GM19023 (cell line): ENCODE data around the gene SERHL2.
A peak's percentile ranks its signal among the peaks of the same experiment; 100 is the strongest.
"Not testable (repeated sequence)": the region's sequence is repeated elsewhere in the genome, so short reads cannot be mapped to it uniquely, and the experiment has no call there.

ENCODE experiments used
- ATAC-seq: cut with Tn5 transposase; IDR thresholded peaks from one replicate; pipeline ENCODE4 v1.9.1; 2021; ENCODE audit warnings: mild to moderate bottlenecking, moderate library complexity; ENCODE audit not compliant: unreplicated experiment

SERHL2 gene

DNA sequence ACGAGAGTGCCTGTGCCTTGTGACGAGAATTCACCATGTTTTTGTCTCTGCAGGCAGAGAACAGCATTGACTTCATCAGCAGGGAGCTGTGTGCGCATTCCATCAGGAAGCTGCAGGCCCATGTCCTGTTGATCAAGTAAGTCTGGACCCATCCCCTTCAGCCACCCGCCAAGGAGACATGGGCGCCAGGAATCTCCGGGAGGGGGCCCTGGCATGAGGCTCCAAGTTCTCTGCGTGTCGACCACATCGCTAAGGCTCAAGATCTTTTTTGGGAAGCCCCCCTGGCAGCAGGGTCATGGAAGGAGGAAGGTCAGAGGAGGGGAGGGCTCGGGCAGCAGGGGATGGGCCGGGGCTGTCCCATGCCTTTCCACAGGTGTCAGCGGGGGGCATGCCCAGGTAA lies 17.3 kb downstream of the SERHL2 start:
- ATAC-seq, result not testable (repeated sequence)

- not testable (repeated sequence) for ATAC-seq
Observed at GRCh38 chr22:42574046-42574445, 20.3 kb downstream of the SERHL2 start.

DNA sequence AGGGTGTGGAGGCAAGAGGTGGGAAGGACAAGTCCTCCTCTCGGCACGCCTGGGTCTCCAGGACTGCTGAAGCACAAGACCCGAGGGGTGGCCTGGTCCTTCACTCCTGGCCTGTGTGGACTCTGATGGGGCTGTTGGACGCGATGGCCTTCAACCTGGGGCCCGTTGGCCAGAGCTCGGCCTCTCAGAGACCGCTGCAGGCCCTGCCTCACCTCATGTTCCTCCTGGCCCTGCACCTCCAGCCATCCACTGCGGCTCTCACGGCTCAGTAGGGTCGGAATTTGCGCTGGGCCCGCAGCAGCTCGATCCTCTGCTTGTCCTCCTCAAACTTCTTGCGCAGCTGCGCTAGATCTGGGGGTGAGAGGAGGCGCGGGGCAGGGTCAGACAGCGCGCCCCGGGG lies 20.7 kb downstream of the SERHL2 start:
- not testable (repeated sequence) for ATAC-seq

DNA sequence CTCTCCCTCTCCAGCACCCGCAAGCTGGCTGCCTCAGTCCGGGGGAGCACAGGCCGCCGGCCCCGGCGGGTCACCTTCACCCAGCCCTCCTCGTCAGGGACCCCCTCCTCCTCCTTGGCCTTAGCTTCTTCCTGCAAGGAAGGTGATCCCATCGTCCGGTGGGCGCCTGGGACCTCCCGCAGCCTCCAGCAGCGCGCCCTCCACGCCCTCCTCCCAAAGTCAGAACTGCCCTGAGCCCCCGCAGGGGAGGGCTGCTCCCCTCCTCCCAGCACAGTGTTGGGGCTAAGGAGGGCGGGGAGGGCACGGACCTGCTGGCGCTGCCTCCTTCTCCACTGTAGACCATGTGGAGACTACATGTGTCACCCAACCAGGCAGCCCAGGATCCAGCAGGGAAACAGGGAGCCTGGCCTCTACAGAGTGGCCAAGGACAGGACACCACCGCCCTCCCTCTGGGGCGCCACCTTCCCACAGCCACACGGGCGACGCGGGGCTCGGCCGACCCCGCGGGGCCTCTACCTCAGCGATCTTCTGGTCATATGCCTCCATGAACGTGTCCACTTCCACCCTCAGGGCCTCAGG lies 22.3 kb downstream of the SERHL2 start:
- not testable (repeated sequence) for ATAC-seq

- ATAC-seq, result not testable (repeated sequence)
Observed at GRCh38 chr22:42577141-42577540, 23.4 kb downstream of the SERHL2 start.

- no peak for ATAC-seq
Observed at GRCh38 chr22:42577623-42578240, 24.0 kb downstream of the SERHL2 start.

DNA sequence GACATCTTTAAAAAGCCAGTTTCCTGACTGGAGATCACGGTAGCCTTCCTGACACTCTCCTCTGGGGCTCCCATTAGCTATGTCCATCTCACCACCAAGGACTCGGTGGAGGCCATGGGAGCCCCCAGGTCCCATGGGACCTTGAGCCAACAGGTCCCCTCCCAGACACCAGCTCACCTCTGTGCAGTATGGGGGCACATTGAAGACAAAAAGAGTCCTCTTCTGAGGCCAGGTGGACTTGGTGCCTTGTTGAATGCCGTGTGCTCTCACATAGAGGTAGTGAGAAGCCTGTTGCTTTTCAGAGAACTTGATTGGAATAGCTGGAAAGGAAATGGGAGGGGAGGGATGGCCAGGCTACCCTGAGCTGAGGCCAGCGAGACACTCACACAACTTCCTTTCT lies 26.3 kb downstream of the SERHL2 start:
- ATAC-seq, result not testable (repeated sequence)

DNA sequence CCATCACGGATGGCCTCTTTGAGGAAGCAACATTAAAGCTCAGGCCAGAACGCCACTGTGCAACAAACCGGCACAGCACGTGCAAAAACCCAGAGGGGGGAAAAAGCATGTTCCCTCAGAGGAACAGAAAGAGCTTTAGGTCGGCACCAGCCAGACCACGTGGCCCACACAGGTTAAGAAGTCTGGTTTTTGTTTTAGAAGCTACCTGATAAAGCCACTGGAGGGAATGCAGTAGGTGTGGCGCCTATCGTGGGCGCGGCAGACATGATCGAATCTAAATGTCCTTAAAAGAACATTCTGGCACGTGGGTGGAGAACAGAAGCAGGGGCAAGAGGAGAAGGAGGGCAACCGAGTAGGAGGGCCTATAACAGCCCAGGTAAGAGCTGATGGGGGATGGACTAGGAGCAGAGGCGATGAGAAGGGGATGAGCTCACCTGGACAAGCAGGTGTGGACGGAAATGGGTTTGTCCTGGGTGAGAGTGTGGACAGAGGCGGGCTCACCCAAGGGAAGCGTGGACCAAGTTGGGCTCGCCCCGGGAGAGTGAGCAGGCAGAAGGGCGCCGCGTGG lies 27.5 kb downstream of the SERHL2 start:
- peak; percentile 16 for ATAC-seq

- ATAC-seq, result peak; percentile 75
Observed at GRCh38 chr22:42581762-42582716, 28.3 kb downstream of the SERHL2 start.

DNA sequence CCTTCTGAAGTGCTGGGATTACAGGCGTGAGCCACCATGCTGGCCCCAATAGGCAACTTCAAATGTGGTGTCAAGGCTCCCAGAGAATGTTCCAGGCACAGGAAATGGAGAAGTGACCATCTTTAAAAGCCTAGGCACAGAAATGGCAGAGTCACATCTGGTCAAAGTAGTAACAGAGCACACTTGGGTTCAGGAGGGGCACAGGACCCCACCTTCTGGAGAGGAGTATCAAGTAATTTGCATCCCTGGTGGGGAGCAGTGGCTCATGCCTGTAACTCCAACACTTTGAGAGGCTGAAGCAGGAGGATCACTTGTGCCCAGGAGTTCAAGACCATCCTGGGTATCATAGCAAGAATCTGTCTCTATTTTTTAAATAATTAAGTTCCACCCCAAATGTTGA lies 29.2 kb downstream of the SERHL2 start:
- no peak for ATAC-seq

DNA sequence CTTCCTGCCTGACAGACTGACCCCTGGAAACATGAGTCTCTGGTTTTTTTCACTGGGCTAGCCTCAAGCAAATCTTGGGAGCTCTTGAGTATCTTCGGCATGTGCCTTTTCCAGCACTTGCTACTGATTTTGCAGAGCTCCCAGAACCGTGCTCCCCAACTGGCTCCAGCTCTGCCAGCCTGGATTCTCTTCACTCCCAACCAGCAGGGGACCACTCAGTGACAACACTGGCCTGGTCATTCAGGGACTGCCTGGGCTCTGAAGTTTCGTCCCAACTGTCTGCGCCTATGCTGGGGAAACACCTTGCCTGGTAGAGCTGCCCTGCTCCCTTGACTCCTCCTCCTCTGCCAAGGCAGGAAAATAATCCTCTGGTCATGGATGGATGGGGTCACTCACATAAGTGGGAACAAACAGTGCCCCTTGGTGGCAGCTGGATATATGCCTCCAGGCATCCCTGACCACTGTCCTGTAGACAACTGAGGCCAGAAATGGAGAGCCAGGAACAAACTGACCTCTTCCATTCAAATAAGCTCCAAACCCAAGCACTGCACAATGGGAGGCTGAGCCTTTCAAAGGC lies 30.7 kb downstream of the SERHL2 start:
- ATAC-seq, result no peak

- no peak for ATAC-seq
Observed at GRCh38 chr22:42585096-42585495, 31.3 kb downstream of the SERHL2 start.

GRCh38 chr22:42586381-42586780 lies 32.6 kb downstream of the SERHL2 start:
- no peak for ATAC-seq

DNA sequence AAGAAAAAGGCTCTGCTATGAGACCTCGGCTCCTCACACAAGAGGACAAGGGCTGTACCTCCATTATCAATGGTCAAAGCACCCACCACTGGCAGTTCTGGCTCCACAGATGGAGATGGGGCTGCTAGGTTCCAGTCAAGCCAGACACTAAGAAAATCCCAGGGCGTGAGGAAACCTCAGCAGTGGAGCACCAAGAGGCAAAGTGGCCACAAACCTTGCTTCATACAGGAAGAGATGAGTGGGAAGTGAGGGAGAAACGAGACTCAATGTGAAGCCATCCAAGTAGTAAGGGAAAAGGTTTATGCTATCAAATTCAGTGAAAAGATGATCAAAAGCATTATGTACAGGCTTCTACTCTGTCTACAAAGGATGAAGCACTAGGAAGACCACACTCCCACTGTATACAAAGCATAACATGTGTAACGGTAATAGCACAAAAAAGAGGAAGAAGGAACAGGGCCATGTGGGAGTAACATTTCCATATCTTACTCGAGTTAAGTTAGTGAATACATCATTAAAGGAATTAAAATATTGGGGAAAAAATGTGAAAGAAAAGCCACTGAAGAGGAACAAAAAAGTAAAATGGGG lies 33.9 kb downstream of the SERHL2 start:
- no peak for ATAC-seq

DNA sequence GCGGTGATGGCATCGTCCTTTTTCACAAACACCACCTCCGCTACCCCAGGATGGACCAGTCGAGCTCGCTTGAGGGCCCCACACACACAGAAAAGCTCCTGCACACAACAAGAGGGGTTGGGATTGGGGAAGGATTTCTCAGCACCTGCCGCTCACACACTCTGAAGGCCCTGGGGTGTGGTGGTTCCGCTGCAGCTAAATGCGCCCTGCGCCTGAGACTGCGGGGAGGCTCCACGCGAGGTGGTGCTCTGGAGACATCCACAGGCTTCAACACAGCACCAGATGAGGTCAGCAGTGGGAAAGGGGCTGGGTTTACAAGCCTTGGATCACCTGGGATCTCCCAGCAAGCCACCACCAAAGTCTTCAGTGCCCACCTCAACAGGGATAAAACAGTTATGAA lies 38.2 kb downstream of the SERHL2 start:
- no peak for ATAC-seq

- ATAC-seq, result no peak
Observed at GRCh38 chr22:42595434-42595833, 41.7 kb downstream of the SERHL2 start.

GRCh38 chr22:42596336-42596735 lies 42.6 kb downstream of the SERHL2 start:
- no peak for ATAC-seq

- no peak for ATAC-seq
Observed at GRCh38 chr22:42596863-42597530, 43.2 kb downstream of the SERHL2 start.

- no peak for ATAC-seq
Observed at GRCh38 chr22:42601879-42602465, 48.2 kb downstream of the SERHL2 start.

DNA sequence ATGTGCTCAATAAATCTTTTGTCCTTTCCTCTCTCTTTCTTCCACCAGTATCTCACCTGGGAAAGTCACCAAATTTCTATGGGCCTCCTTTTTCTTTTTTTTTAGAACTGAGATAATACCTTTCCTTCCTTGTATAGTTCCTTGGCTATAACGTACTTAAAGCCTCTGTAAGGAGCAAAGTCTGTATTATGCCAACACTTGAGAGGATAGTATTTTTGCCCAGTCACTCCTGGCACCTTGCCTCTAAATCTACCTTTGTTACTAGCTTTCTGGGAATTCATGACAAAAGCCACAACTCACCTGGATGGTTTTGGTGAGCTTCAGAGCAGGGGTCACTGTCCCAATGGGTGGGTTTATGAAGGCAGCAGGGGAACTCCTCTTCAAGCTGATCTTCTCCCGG lies 48.7 kb downstream of the SERHL2 start:
- no peak for ATAC-seq
